H1 (cell line): Measurements from ENCODE around the gene MSI2. TPM values are rescaled to one million over a fixed set of nuclear protein-coding genes. Genes with fewer than 3 reads are reported as not detected.

Source experiments
- CTCF ChIA-PET: fragments of 300-600 bp; sonication (Branson Sonifier 250); formaldehyde crosslinking; loops from one replicate; lab custom pipeline; 2021; ENCODE audit not compliant: partially characterized antibody; lab: Charles Lee
- POLR2A ChIA-PET: fragments of 300-600 bp; sonication (Branson Sonifier 250); formaldehyde crosslinking; loops from one replicate; lab custom pipeline; 2021; ENCODE audit warnings: inconsistent platforms; ENCODE audit not compliant: partially characterized antibody; lab: Charles Lee
- DNase-seq, 2 experiments: peaks; one replicate each; pipeline versions ENCODE4 v3.0.0 to v3.0.0-alpha.2; 2010 to 2022; ENCODE audit warnings: low spot score in 2 of 2, low read depth in 1 of 2, mixed read lengths in 1 of 2
- FAIRE-seq: peaks from 2 replicates; lab custom pipeline; 2011; peaks lifted over from hg19 to GRCh38; lab: Jason Lieb, UNC
- H2AFZ ChIP-seq: 2 replicates; pipeline ENCODE4 v1.8.1; 2012; ENCODE audit warnings: low read length, inconsistent platforms
- H2AK5ac ChIP-seq: 2 replicates; pipeline ENCODE4 v1.6.1; 2013; ENCODE audit warnings: low read depth, low read length
- H2BK120ac ChIP-seq: replicated peaks from 2 replicates; pipeline ENCODE3; 2013; ENCODE audit warnings: low read depth, low read length, inconsistent platforms
- H2BK12ac ChIP-seq: 2 replicates; pipeline ENCODE4 v1.6.1; 2013; ENCODE audit warnings: low read depth, low read length
- H2BK15ac ChIP-seq: 2 replicates; pipeline ENCODE4 v1.6.1; 2013; ENCODE audit warnings: low read length
- H2BK20ac ChIP-seq: 2 replicates; pipeline ENCODE4 v1.6.1; 2013; ENCODE audit warnings: low read length
- H2BK5ac ChIP-seq: 2 replicates; pipeline ENCODE4 v1.6.1; 2013; ENCODE audit warnings: low read depth, low read length
- H3K14ac ChIP-seq: 2 replicates; pipeline ENCODE4 v1.6.1; 2013; ENCODE audit warnings: inconsistent platforms; ENCODE audit not compliant: insufficient read length
- H3K18ac ChIP-seq: 2 replicates; pipeline ENCODE4 v1.6.1; 2013; ENCODE audit warnings: low read length; ENCODE audit errors: extremely low read depth
- H3K23ac ChIP-seq: 2 replicates; pipeline ENCODE4 v1.6.1; 2013; ENCODE audit warnings: inconsistent platforms; ENCODE audit not compliant: insufficient read length
- H3K23me2 ChIP-seq: 2 replicates; pipeline ENCODE4 v1.6.1; 2013; ENCODE audit warnings: low read depth, low read length
- H3K27ac ChIP-seq: 2 replicates; pipeline ENCODE4 v1.6.1; 2011; ENCODE audit warnings: low read depth, low read length, inconsistent platforms
- H3K27me3 ChIP-seq, 4 experiments: replicated peaks in 1 of 4; 1 replicate in 1 of 4; 2 replicates in 3 of 4; pipeline versions ENCODE4 v1.6.1 to v1.8.1; 2011 to 2013; ENCODE audit warnings: low read length in 3 of 4, mild to moderate bottlenecking in 3 of 4, inconsistent platforms in 2 of 4, mixed read lengths in 2 of 4, moderate library complexity in 1 of 4; ENCODE audit not compliant: control insufficient read depth in 3 of 4, insufficient read depth in 3 of 4; ENCODE audit errors: extremely low read depth in 1 of 4
- H3K36me3 ChIP-seq, 4 experiments: 2 replicates each; pipeline versions ENCODE4 v1.6.1 to v1.8.1; 2011 to 2013; ENCODE audit warnings: mild to moderate bottlenecking in 4 of 4, low read length in 3 of 4, moderate library complexity in 2 of 4, control low read depth in 1 of 4, inconsistent platforms in 1 of 4; ENCODE audit not compliant: insufficient read depth in 4 of 4, control insufficient read depth in 2 of 4
- H3K4ac ChIP-seq: replicated peaks from 2 replicates; pipeline ENCODE3; 2013; ENCODE audit warnings: low read length, low read depth, mixed read lengths, inconsistent platforms; ENCODE audit not compliant: insufficient read length
- H3K4me1 ChIP-seq, 4 experiments: replicated peaks in 1 of 4; 1 replicate in 1 of 4; 2 replicates in 3 of 4; pipeline versions ENCODE4 v1.6.1 to v1.8.1; 2011 to 2013; ENCODE audit warnings: low read length in 3 of 4, inconsistent platforms in 2 of 4, mixed read lengths in 1 of 4; ENCODE audit not compliant: insufficient read depth in 4 of 4, control insufficient read depth in 3 of 4
- H3K4me2 ChIP-seq, 2 experiments: 2 replicates each; pipeline versions ENCODE4 v1.6.1 to v1.8.1; 2011 to 2013; ENCODE audit warnings: low read depth in 2 of 2, low read length in 2 of 2, control low read depth in 1 of 2, inconsistent platforms in 1 of 2, mild to moderate bottlenecking in 1 of 2; ENCODE audit not compliant: insufficient read depth in 1 of 2
- H3K4me3 ChIP-seq, 4 experiments: fragments of 200-600, 300-600 bp in 1 of 4; sonication (generic), shearing (Covaris generic), sonication (Bioruptor Twin) in 1 of 4; 2 replicates each; pipeline versions ENCODE4 v1.5.1 to v1.8.1; 2011 to 2016; ENCODE audit warnings: low read length in 4 of 4, low read depth in 3 of 4, control low read depth in 2 of 4, inconsistent platforms in 2 of 4, mild to moderate bottlenecking in 2 of 4, mixed read lengths in 1 of 4, moderate library complexity in 1 of 4; ENCODE audit not compliant: insufficient read depth in 2 of 4; ENCODE audit errors: extremely low read depth in 1 of 4
- H3K56ac ChIP-seq: replicated peaks from 2 replicates; pipeline ENCODE3; 2013; ENCODE audit warnings: low read depth, mild to moderate bottlenecking, mixed read lengths, low read length, inconsistent platforms; ENCODE audit not compliant: insufficient read length
- H3K79me1 ChIP-seq: 2 replicates; pipeline ENCODE4 v1.6.1; 2013; ENCODE audit warnings: low read depth, low read length, control low read depth
- H3K79me2 ChIP-seq, 2 experiments: 2 replicates each; pipeline versions ENCODE4 v1.6.1 to v1.8.1; 2012 to 2013; ENCODE audit warnings: low read length in 2 of 2, mild to moderate bottlenecking in 2 of 2, inconsistent platforms in 1 of 2; ENCODE audit not compliant: insufficient read depth in 2 of 2, control insufficient read depth in 1 of 2
- H3K9ac ChIP-seq, 4 experiments: replicated peaks in 1 of 4; 1 replicate in 1 of 4; 2 replicates in 3 of 4; pipeline versions ENCODE4 v1.6.1 to v1.8.1; 2011 to 2013; ENCODE audit warnings: low read depth in 3 of 4, low read length in 3 of 4, control low read depth in 2 of 4, mild to moderate bottlenecking in 2 of 4, moderate library complexity in 2 of 4, inconsistent platforms in 1 of 4; ENCODE audit errors: extremely low read depth in 1 of 4
- H3K9me3 ChIP-seq, 2 experiments: 2 replicates each; pipeline versions ENCODE4 v1.6.1 to v1.8.1; 2012 to 2013; ENCODE audit warnings: mild to moderate bottlenecking in 2 of 2, moderate library complexity in 2 of 2, control low read depth in 1 of 2, inconsistent platforms in 1 of 2, low read depth in 1 of 2, low read length in 1 of 2, mixed read lengths in 1 of 2; ENCODE audit not compliant: insufficient read depth in 2 of 2
- H4K20me1 ChIP-seq, 2 experiments: replicated peaks in 1 of 2; 2 replicates each; pipeline versions ENCODE3 to v1.8.1; 2011 to 2013; ENCODE audit warnings: inconsistent platforms in 2 of 2, low read length in 2 of 2, mild to moderate bottlenecking in 1 of 2; ENCODE audit not compliant: insufficient read depth in 2 of 2, control insufficient read depth in 1 of 2
- H4K5ac ChIP-seq: 2 replicates; pipeline ENCODE4 v1.6.1; 2013; ENCODE audit warnings: low read length, low read depth, mixed read lengths, inconsistent platforms; ENCODE audit not compliant: insufficient read length
- H4K8ac ChIP-seq: 2 replicates; pipeline ENCODE4 v1.8.0; 2013; ENCODE audit warnings: mild to moderate bottlenecking, moderate library complexity, low read length, inconsistent platforms; ENCODE audit not compliant: insufficient read depth; ENCODE audit errors: extremely low read depth
- H4K91ac ChIP-seq: replicated peaks from 2 replicates; pipeline ENCODE3; 2013; ENCODE audit warnings: low read length, mixed read lengths, inconsistent platforms; ENCODE audit not compliant: insufficient read length
- HDAC6 ChIP-seq: IDR thresholded peaks from one replicate; pipeline ENCODE4 v1.7.1; 2012; ENCODE audit warnings: low read depth, mild to moderate bottlenecking, inconsistent platforms, low read length, moderate library complexity
- JUN ChIP-seq: IDR thresholded peaks from 2 replicates; pipeline ENCODE4 v1.6.1; 2011; ENCODE audit warnings: low read depth, mild to moderate bottlenecking, improper control_type of control experiment, low read length
- RBBP5 ChIP-seq: IDR thresholded peaks from 2 replicates; pipeline ENCODE4 v1.7.1; 2012; ENCODE audit warnings: low read depth, mild to moderate bottlenecking, inconsistent platforms, low read length, moderate library complexity, borderline replicate concordance
- SAP30 ChIP-seq: fragments of 300-600 bp; sonication (generic); IDR thresholded peaks from 2 replicates; pipeline ENCODE4 v1.7.1; 2012; ENCODE audit warnings: low read length, moderate library complexity, mild to moderate bottlenecking, inconsistent platforms; ENCODE audit not compliant: insufficient read depth, insufficient replicate concordance
- SIX5 ChIP-seq: IDR thresholded peaks from 2 replicates; pipeline ENCODE4 v1.6.1; 2011; ENCODE audit warnings: mild to moderate bottlenecking, low read depth, low read length
- SRF ChIP-seq: IDR thresholded peaks from 2 replicates; pipeline ENCODE4 v1.6.1; 2011; ENCODE audit warnings: mild to moderate bottlenecking, low read depth, low read length, moderate library complexity
- YY1 ChIP-seq: IDR thresholded peaks from 2 replicates; pipeline ENCODE4 v1.6.1; 2011; ENCODE audit warnings: low read depth, mild to moderate bottlenecking, low read length
- ZNF274 ChIP-seq: IDR thresholded peaks from 2 replicates; pipeline ENCODE4 v1.7.0; 2012; ENCODE audit warnings: low read length, borderline replicate concordance; ENCODE audit errors: extremely low read depth
- WGBS, 2 experiments: shearing (Covaris generic) in 1 of 2; methylation state at CpG; one replicate each; pipeline versions ENCODE4 v1.1.6 to v1.1.7; 2013 to 2015; ENCODE audit warnings: low lambda C conversion rate in 2 of 2, mixed read lengths in 2 of 2, inconsistent platforms in 1 of 2, low coverage in 1 of 2, missing lambda C conversion rate in 1 of 2; ENCODE audit not compliant: insufficient replicate concordance in 2 of 2, insufficient coverage in 1 of 2, insufficient read length in 1 of 2; ENCODE audit errors: extremely low coverage in 1 of 2, missing lambda C conversion rate in 1 of 2; 5-methylcytosine and 5-hydroxymethylcytosine counted together
- polyA plus RNA-seq, 7 experiments: library from polyadenylated mRNA; depleted of rRNA in 3 of 7; stranded (reverse) in 5 of 7; unstranded in 2 of 7; fragments of >200 nt in 5 of 7; fragments of 200-250 nt in 2 of 7; gene quantifications; 1 replicate in 5 of 7; 2 replicates in 1 of 7; 4 replicates in 1 of 7; pipeline versions ENCODE4 v1.2.1 to v1.2.3, GENCODE V29; 2011 to 2013; ENCODE audit warnings: missing spikeins in 2 of 7, mixed read lengths in 2 of 7
- total RNA-seq: library from RNA; stranded (reverse); fragmentation: NEBNext Ultra II Directional; extraction: Animal tissue kit (Norgen Biotek cat#: 25700); gene quantifications from 2 replicates; pipeline ENCODE4 v1.2.1, GENCODE V29; 2021

The MSI2 gene
- total and polyA plus RNA-seq, 2 of the 8 experiments (the other 6 are each of a cell fraction or from before 2014, with no cell fraction given), result 36.7 to 80.6 TPM

- Histone ChIP-seq H2BK20ac (0 out of 2 replicates have a peak overlapping the region, but pooled peaks have one; percentile 2), H2BK120ac (no peak overlapping the region), H3K4me3 (no peak overlapping the region), H2BK12ac (0 out of 2 replicates have a peak overlapping the region, but pooled peaks have one; percentile 18), H3K36me3 (no peaks in the 10 kb centered on the region), H4K20me1 (peaks cover 4 to 8% of the 10 kb centered on the region in 2 experiments), H4K91ac (peak overlapping the region; percentile 46), H3K27ac (0 out of 2 replicates have a peak overlapping the region, but pooled peaks have one; percentile 4), H3K4me2 (0 out of 4 replicates have a peak overlapping the region, but pooled peaks have one; percentile 5 to 15), H3K79me2 (peaks cover 0 to 14% of the 10 kb centered on the region in 2 experiments; a peak in 2 of 4 replicates), H3K14ac (no peak overlapping the region), H3K56ac (no peak overlapping the region), H3K4me1 (peaks cover 4 to 24% (median 9%) of the 10 kb centered on the region in 4 experiments), H3K4ac (no peak overlapping the region), H3K9ac (no peak overlapping the region), H4K5ac (no peak overlapping the region), H2AFZ (no peak overlapping the region), H3K27me3 (no peaks in the 10 kb centered on the region), H2AK5ac (no peak overlapping the region), H3K79me1 (no peaks in the 10 kb centered on the region; the same call in 1 of the 2 replicates), H2BK5ac (peak overlapping the region; percentile 54; the same call in 1 of the 2 replicates), H3K23ac (no peak overlapping the region), H3K9me3 (no peaks in the 10 kb centered on the region), H3K23me2 (no peaks in the 10 kb centered on the region; the same call in 1 of the 2 replicates), H3K18ac (peak overlapping the region; percentile 63), H4K8ac (no peak overlapping the region), H2BK15ac (0 out of 2 replicates have a peak overlapping the region, but pooled peaks have one; percentile 77)
- POLR2A ChIA-PET, result interaction anchor here (1.5 kb wide), 1 partner anchor 11 kb away, joined by 3 read pairs; no protein-coding TSS in a partner anchor
- TF ChIP-seq JUN (no peak), SIX5 (no peak), YY1 (0 out of 2 replicates have a peak, but pooled peaks have one; percentile 1), ZNF274 (no peak), SRF (no peak), HDAC6 (no peak), SAP30 (no peak), RBBP5 (no peak)
- no peak for FAIRE-seq
- CTCF ChIA-PET, result interaction anchor here (0.6 to 4.9 kb wide), 30 partner anchors 9 to 342 kb away, joined by 3 to 34 read pairs (median 4); no protein-coding TSS in a partner anchor
- WGBS, 2 experiments, result 79% methylated on average over 1 of the region's 1 CpG; no CpG with 5 or more reads in 1 of the 2 experiments
- DNase-seq, result no peak
These were observed 184.9 kb downstream of the MSI2 start for GRCh38 chr17:57441270-57441600.
